HepG2 (cell line): ENCODE results near the gene TEX22. TPM values are rescaled to one million over a fixed set of nuclear protein-coding genes. Genes with fewer than 3 reads are reported as not detected.

Source experiments
- AGO1 ChIP-seq: fragments of 200-400 bp; formaldehyde crosslinking; IDR thresholded peaks from 2 replicates; pipeline ENCODE4 v1.6.1; 2017; ENCODE audit warnings: mild to moderate bottlenecking, low read depth, low read length, moderate library complexity; ENCODE audit not compliant: poor library complexity, severe bottlenecking
- CAMTA2 ChIP-seq: sonication (generic); formaldehyde crosslinking; IDR thresholded peaks from 2 replicates; pipeline ENCODE4 v1.4.0; 2020; ENCODE audit warnings: mild to moderate bottlenecking, missing genetic modification reagents, borderline replicate concordance
- CERS6 ChIP-seq: sonication (generic); formaldehyde crosslinking; IDR thresholded peaks from 2 replicates; pipeline ENCODE4 v1.5.0; 2020; ENCODE audit warnings: missing genetic modification reagents
- ELF1 ChIP-seq: sonication (generic); formaldehyde crosslinking; IDR thresholded peaks from 2 replicates; pipeline ENCODE4 v1.4.0; 2020; ENCODE audit warnings: missing genetic modification reagents
- FOXJ3 ChIP-seq: sonication (generic); formaldehyde crosslinking; IDR thresholded peaks from 2 replicates; pipeline ENCODE4 v1.4.0; 2020; ENCODE audit warnings: missing genetic modification reagents, mild to moderate bottlenecking, borderline replicate concordance
- GFI1 ChIP-seq: sonication (generic); formaldehyde crosslinking; IDR thresholded peaks from 2 replicates; pipeline ENCODE4 v1.5.0; 2020; ENCODE audit warnings: missing genetic modification reagents, mild to moderate bottlenecking, borderline replicate concordance
- GPN1 ChIP-seq: sonication (generic); formaldehyde crosslinking; IDR thresholded peaks from 2 replicates; pipeline ENCODE4 v1.5.1; 2020; ENCODE audit warnings: missing genetic modification reagents, borderline replicate concordance
- GTF3A ChIP-seq: sonication (generic); formaldehyde crosslinking; conservative IDR thresholded peaks from 2 replicates; pipeline ENCODE4 v1.4.0; 2020; ENCODE audit warnings: mild to moderate bottlenecking, missing genetic modification reagents
- HCFC1 ChIP-seq: fragments of 150-350 bp; IDR thresholded peaks from 2 replicates; pipeline ENCODE4 v1.6.1; 2014; ENCODE audit warnings: low read depth, low read length
- HMGA1 ChIP-seq: sonication (generic); formaldehyde crosslinking; conservative IDR thresholded peaks from 2 replicates; pipeline ENCODE4 v1.4.0; 2020; ENCODE audit warnings: missing genetic modification reagents
- HNF1A ChIP-seq, 2 experiments: sonication (generic) in 1 of 2; formaldehyde crosslinking in 1 of 2; IDR thresholded peaks; 2 replicates each; pipeline versions ENCODE4 v1.4.0 to v1.6.1; 2016 to 2020; ENCODE audit warnings: borderline replicate concordance in 1 of 2, low read depth in 1 of 2, mild to moderate bottlenecking in 1 of 2, missing genetic modification reagents in 1 of 2
- HNF4A ChIP-seq: sonication (generic); formaldehyde crosslinking; IDR thresholded peaks from 2 replicates; pipeline ENCODE4 v1.4.0; 2020; ENCODE audit warnings: missing genetic modification reagents
- IKZF5 ChIP-seq: IDR thresholded peaks from 2 replicates; pipeline ENCODE4 v1.6.1; 2018; ENCODE audit warnings: missing genetic modification reagents, mild to moderate bottlenecking, missing compliant biosample characterization
- KMT2B ChIP-seq: IDR thresholded peaks from 2 replicates; pipeline ENCODE4 v1.6.1; 2016; ENCODE audit warnings: missing genetic modification reagents, missing compliant biosample characterization
- NCOA2 ChIP-seq: sonication (generic); formaldehyde crosslinking; IDR thresholded peaks from 2 replicates; pipeline ENCODE4 v1.8.0; 2022; ENCODE audit warnings: inconsistent platforms
- NR3C1 ChIP-seq: sonication (generic); formaldehyde crosslinking; IDR thresholded peaks from 2 replicates; pipeline ENCODE4 v1.4.0; 2020; ENCODE audit warnings: missing genetic modification reagents
- PHF20 ChIP-seq: sonication (generic); formaldehyde crosslinking; IDR thresholded peaks from 2 replicates; pipeline ENCODE4 v1.5.0; 2020; ENCODE audit warnings: mild to moderate bottlenecking, missing genetic modification reagents
- RFX3 ChIP-seq: IDR thresholded peaks from 2 replicates; pipeline ENCODE4 v1.6.1; 2016; ENCODE audit warnings: missing biosample characterization, missing genetic modification reagents
- SPEN ChIP-seq: sonication (generic); formaldehyde crosslinking; IDR thresholded peaks from 2 replicates; pipeline ENCODE4 v1.5.1; 2020; ENCODE audit warnings: low read depth, mild to moderate bottlenecking, missing genetic modification reagents
- TBP ChIP-seq: sonication (generic); formaldehyde crosslinking; IDR thresholded peaks from 2 replicates; pipeline ENCODE4 v1.5.0; 2020; ENCODE audit warnings: missing genetic modification reagents
- ZFX ChIP-seq: sonication (generic); formaldehyde crosslinking; IDR thresholded peaks from 2 replicates; pipeline ENCODE4 v1.4.0; 2020; ENCODE audit warnings: mild to moderate bottlenecking, low read depth, missing genetic modification reagents, moderate library complexity
- ZNF570 ChIP-seq: sonication (generic); formaldehyde crosslinking; IDR thresholded peaks from 2 replicates; pipeline ENCODE4 v1.4.0; 2020; ENCODE audit warnings: mild to moderate bottlenecking, missing genetic modification reagents, borderline replicate concordance
- ZNF616 ChIP-seq: sonication (generic); formaldehyde crosslinking; IDR thresholded peaks from 2 replicates; pipeline ENCODE4 v1.5.0; 2020; ENCODE audit warnings: low read depth, mild to moderate bottlenecking, missing genetic modification reagents
- polyA plus RNA-seq, 8 experiments: library from polyadenylated mRNA; depleted of rRNA in 3 of 8; stranded (reverse) in 7 of 8; unstranded in 1 of 8; fragments of >200 nt; fragmentation: Illumina TruSeq in 4 of 8; extraction: Trizol in 4 of 8; gene quantifications; 2 replicates each; pipeline versions ENCODE4 v1.2.1 to v1.2.3, GENCODE V29; 2011 to 2016; ENCODE audit warnings: low read depth in 4 of 8, missing spikeins in 1 of 8, mixed read lengths in 1 of 8; ENCODE audit not compliant: insufficient read depth in 1 of 8
- total RNA-seq, 5 experiments: library from RNA; depleted of rRNA; stranded (reverse); fragments of >200 nt; fragmentation: Illumina TruSeq; extraction: Trizol; gene quantifications; 2 replicates each; pipeline ENCODE4 v1.2.3, GENCODE V29; 2016; ENCODE audit warnings: low read depth in 1 of 5

The TEX22 gene
- total and polyA plus RNA-seq, 2 of the 13 experiments (the other 11 are each of a cell fraction or from before 2014, with no cell fraction given) = 0.07 to 0.27 TPM

- TF ChIP-seq HNF1A (IDR thresholded peaks at IDR 0.05; ENCODE audit: low read depth) (no peak), HNF1A (CRISPR knock-in tag; IDR thresholded peaks at IDR 0.05; ENCODE audit: borderline replicate concordance) (no peak), NCOA2 (CRISPR knock-in tag) (0 out of 2 replicates have a peak, but pooled peaks have one; percentile 30), HCFC1 (no peak), GTF3A (0 out of 2 replicates have a peak, but pooled peaks have one; percentile 66), TBP (no peak), KMT2B (CRISPR knock-in tag) (0 out of 2 replicates have a peak, but pooled peaks have one; percentile 38), RFX3 (CRISPR knock-in tag) (no peak), ZNF616 (CRISPR knock-in tag) (0 out of 2 replicates have a peak, but pooled peaks have one; percentile 23), CAMTA2 (CRISPR knock-in tag) (no peak), CERS6 (CRISPR knock-in tag) (no peak), HNF4A (CRISPR knock-in tag) (peak; percentile 79), ZFX (CRISPR knock-in tag) (peak; percentile 96), SPEN (CRISPR knock-in tag) (peak; percentile 50; the same call in 1 of the 2 replicates), AGO1 (no peak), NR3C1 (CRISPR knock-in tag) (no peak), PHF20 (CRISPR knock-in tag) (peak; percentile 57), FOXJ3 (CRISPR knock-in tag) (no peak), ELF1 (CRISPR knock-in tag) (0 out of 2 replicates have a peak, but pooled peaks have one; percentile 12), GFI1 (CRISPR knock-in tag) (peak; percentile 59; the same call in 1 of the 2 replicates), HMGA1 (no peak), ZNF570 (no peak), GPN1 (no peak), IKZF5 (0 out of 2 replicates have a peak, but pooled peaks have one; percentile 52)
Measured at GRCh38 chr14:105419195-105420091, 21.1 kb downstream of the TEX22 start, which contains the start of gene MTA1 (continued).
